Neuronal stem cell (in vitro differentiated cells): Measurements from ENCODE around the gene SUCLG2.
A peak's percentile ranks its signal among the peaks of the same experiment; 100 is the strongest.

ENCODE experiments used
- DNase-seq: peaks from one replicate; pipeline ENCODE4 v3.0.0-alpha.2; 2013; ENCODE audit warnings: low spot score
- H2AFZ ChIP-seq: one replicate; pipeline ENCODE4 v1.6.1; 2013; ENCODE audit warnings: mild to moderate bottlenecking, low read length, inconsistent platforms
- H2AK5ac ChIP-seq: 2 replicates; pipeline ENCODE4 v1.6.1; 2013; ENCODE audit warnings: low read depth, mild to moderate bottlenecking, inconsistent platforms, low read length, moderate library complexity, mixed read lengths
- H2BK120ac ChIP-seq: 2 replicates; pipeline ENCODE4 v1.6.1; 2013; ENCODE audit warnings: low read depth, mild to moderate bottlenecking, inconsistent platforms, low read length, moderate library complexity, mixed read lengths
- H2BK12ac ChIP-seq: one replicate; pipeline ENCODE4 v1.6.1; 2013; ENCODE audit warnings: low read length, inconsistent platforms
- H2BK15ac ChIP-seq: 2 replicates; pipeline ENCODE4 v1.6.1; 2013; ENCODE audit warnings: mild to moderate bottlenecking, low read length, inconsistent platforms, mixed read lengths
- H2BK5ac ChIP-seq: one replicate; pipeline ENCODE4 v1.6.1; 2013; ENCODE audit warnings: inconsistent platforms, mild to moderate bottlenecking, low read length, moderate library complexity
- H3K14ac ChIP-seq: one replicate; pipeline ENCODE4 v1.6.1; 2013; ENCODE audit warnings: low read length, inconsistent platforms
- H3K18ac ChIP-seq: 2 replicates; pipeline ENCODE4 v1.6.1; 2013; ENCODE audit warnings: low read length, inconsistent platforms
- H3K23ac ChIP-seq: 2 replicates; pipeline ENCODE4 v1.6.1; 2013; ENCODE audit warnings: low read depth, mild to moderate bottlenecking, mixed read lengths, low read length, inconsistent platforms; ENCODE audit not compliant: poor library complexity
- H3K27ac ChIP-seq: replicated peaks from 3 replicates; pipeline ENCODE4 v1.5.1; 2013; ENCODE audit warnings: low read length, inconsistent platforms
- H3K27me3 ChIP-seq, 3 experiments: 2 replicates each; pipeline ENCODE4 v1.6.1; 2013; ENCODE audit warnings: low read length in 3 of 3, mild to moderate bottlenecking in 2 of 3, inconsistent platforms in 1 of 3, low read depth in 1 of 3, mixed read lengths in 1 of 3, moderate library complexity in 1 of 3; ENCODE audit not compliant: control insufficient read depth in 3 of 3, insufficient read depth in 3 of 3
- H3K36me3 ChIP-seq, 2 donors: replicated peaks in 1 of 2; 2 replicates each; pipeline ENCODE4 v1.6.1; 2013; ENCODE audit warnings: low read length in 2 of 2; ENCODE audit not compliant: control insufficient read depth in 2 of 2, insufficient read depth in 2 of 2
- H3K4ac ChIP-seq: 2 replicates; pipeline ENCODE4 v1.6.1; 2013; ENCODE audit warnings: inconsistent platforms, mild to moderate bottlenecking, low read length, moderate library complexity
- H3K4me1 ChIP-seq, 2 donors: 1 replicate in 1 of 2; 2 replicates in 1 of 2; pipeline ENCODE4 v1.6.1; 2013; ENCODE audit warnings: low read length in 2 of 2, low read depth in 1 of 2; ENCODE audit not compliant: control insufficient read depth in 2 of 2, insufficient read depth in 1 of 2
- H3K4me2 ChIP-seq: one replicate; pipeline ENCODE4 v1.6.1; 2013; ENCODE audit warnings: mild to moderate bottlenecking, low read length, inconsistent platforms; ENCODE audit not compliant: insufficient read depth, poor library complexity, severe bottlenecking
- H3K4me3 ChIP-seq, 2 donors: 2 replicates each; pipeline ENCODE4 v1.5.1; 2013; ENCODE audit warnings: low read length in 2 of 2, mild to moderate bottlenecking in 2 of 2, inconsistent platforms in 1 of 2, moderate library complexity in 1 of 2
- H3K79me1 ChIP-seq: one replicate; pipeline ENCODE4 v1.6.1; 2013; ENCODE audit warnings: low read depth, mild to moderate bottlenecking, inconsistent platforms, low read length, moderate library complexity
- H3K9ac ChIP-seq: one replicate; pipeline ENCODE4 v1.6.1; 2013; ENCODE audit warnings: mild to moderate bottlenecking, low read depth, low read length, inconsistent platforms; ENCODE audit not compliant: poor library complexity
- H3K9me3 ChIP-seq, 2 donors: replicated peaks in 1 of 2; 2 replicates each; pipeline versions ENCODE3 to v1.6.1; 2013; ENCODE audit warnings: low read length in 2 of 2, mild to moderate bottlenecking in 2 of 2, inconsistent platforms in 1 of 2, low read depth in 1 of 2, mixed read lengths in 1 of 2, moderate library complexity in 1 of 2; ENCODE audit not compliant: control insufficient read depth in 2 of 2, insufficient read depth in 1 of 2
- H4K8ac ChIP-seq: one replicate; pipeline ENCODE4 v1.6.1; 2013; ENCODE audit warnings: low read depth, mild to moderate bottlenecking, inconsistent platforms, low read length, moderate library complexity
- H4K91ac ChIP-seq: one replicate; pipeline ENCODE4 v1.6.1; 2013; ENCODE audit warnings: low read length, low read depth, mild to moderate bottlenecking, inconsistent platforms; ENCODE audit not compliant: poor library complexity
- WGBS, 2 donors: extraction: QIAGEN DNeasy Blood & Tissue Kit; methylation state at CpG; one replicate each; pipeline ENCODE4 v1.1.7; 2013; ENCODE audit warnings: missing lambda C conversion rate in 2 of 2, mixed read lengths in 1 of 2; ENCODE audit not compliant: insufficient read length in 2 of 2, insufficient replicate concordance in 1 of 2; ENCODE audit errors: extremely low coverage in 2 of 2; 5-methylcytosine and 5-hydroxymethylcytosine counted together

SUCLG2 gene

DNA sequence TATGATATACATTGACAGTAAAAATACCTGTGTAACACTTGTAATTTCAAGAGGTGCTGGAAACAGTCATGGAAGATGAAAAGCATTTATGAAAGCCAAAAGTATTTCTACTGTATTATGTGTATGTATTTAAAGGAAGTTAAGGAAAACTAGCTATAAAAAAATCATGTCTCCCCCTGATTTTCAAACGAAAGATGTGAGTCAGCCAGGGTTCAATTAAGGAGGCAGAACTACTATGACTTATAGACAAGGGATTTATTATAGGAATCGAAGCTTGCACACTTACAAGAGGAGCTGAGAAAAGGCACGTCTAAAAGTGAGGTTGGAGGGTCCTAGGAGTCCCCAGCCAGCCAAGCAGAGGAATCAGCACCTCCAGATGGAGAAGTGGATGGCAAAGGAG is 119.4 kb downstream of the SUCLG2 start:
- H2AK5ac ChIP-seq: no peak overlapping the region
- H2BK12ac ChIP-seq: no peak overlapping the region
- no peak overlapping the region for H2AFZ ChIP-seq
- H4K91ac ChIP-seq: no peak overlapping the region
- H2BK5ac ChIP-seq: no peak overlapping the region
- no peak overlapping the region for H3K14ac ChIP-seq
- DNase-seq: no peak
- H3K4me2 ChIP-seq: no peak overlapping the region
- no peak overlapping the region for H2BK15ac ChIP-seq
- no peak overlapping the region for H2BK120ac ChIP-seq
- no peak overlapping the region for H4K8ac ChIP-seq
- no peak overlapping the region for H3K18ac ChIP-seq
- WGBS, 2 donors: no CpG with 5 or more reads among the region's 3 CpGs
- no peak overlapping the region for H3K27ac ChIP-seq
- H3K4me1 ChIP-seq: peaks cover 0 to 3% of the 10 kb centered on the region in 2 donors
- H3K23ac ChIP-seq: no peak overlapping the region
- no peaks in the 10 kb centered on the region for H3K9me3 ChIP-seq
- H3K36me3 ChIP-seq: no peaks in the 10 kb centered on the region
- no peaks in the 10 kb centered on the region for H3K27me3 ChIP-seq
- H3K4ac ChIP-seq: no peak overlapping the region
- no peak overlapping the region for H3K4me3 ChIP-seq
- H3K9ac ChIP-seq: no peak overlapping the region
- H3K79me1 ChIP-seq: peaks cover 2% of the 10 kb centered on the region

GRCh38 chr3:67534594-67534993 is 119.8 kb downstream of the SUCLG2 start:
- peaks cover 2% of the 10 kb centered on the region for H3K79me1 ChIP-seq
- H3K4me1 ChIP-seq: peaks cover 0 to 3% of the 10 kb centered on the region in 2 donors
- H2AK5ac ChIP-seq: no peak overlapping the region
- no peak overlapping the region for H3K18ac ChIP-seq
- H4K91ac ChIP-seq: no peak overlapping the region
- H3K27me3 ChIP-seq: no peaks in the 10 kb centered on the region
- no peak overlapping the region for H2AFZ ChIP-seq
- H2BK120ac ChIP-seq: no peak overlapping the region
- no peak overlapping the region for H3K27ac ChIP-seq
- no peak for DNase-seq
- H3K4me3 ChIP-seq: no peak overlapping the region
- no peak overlapping the region for H2BK15ac ChIP-seq
- no peak overlapping the region for H3K4ac ChIP-seq
- H2BK12ac ChIP-seq: no peak overlapping the region
- no peaks in the 10 kb centered on the region for H3K36me3 ChIP-seq
- H3K9me3 ChIP-seq: no peaks in the 10 kb centered on the region
- H2BK5ac ChIP-seq: no peak overlapping the region
- no peak overlapping the region for H3K9ac ChIP-seq
- no peak overlapping the region for H3K14ac ChIP-seq
- no peak overlapping the region for H3K23ac ChIP-seq
- no peak overlapping the region for H3K4me2 ChIP-seq
- no peak overlapping the region for H4K8ac ChIP-seq

GRCh38 chr3:67531181-67532101 is 123.0 kb downstream of the SUCLG2 start:
- Histone ChIP-seq H3K4ac (no peak overlapping the region), H3K27me3 (no peaks in the 10 kb centered on the region), H3K4me3 (no peak overlapping the region), H3K18ac (no peak overlapping the region), H3K23ac (no peak overlapping the region), H2AFZ (no peak overlapping the region), H3K27ac (no peak overlapping the region), H2BK12ac (no peak overlapping the region), H3K36me3 (peaks cover 0 to 20% of the 10 kb centered on the region in 2 donors), H2BK120ac (no peak overlapping the region), H3K14ac (no peak overlapping the region), H4K8ac (no peak overlapping the region), H2BK15ac (no peak overlapping the region), H4K91ac (no peak overlapping the region), H3K9ac (no peak overlapping the region), H2AK5ac (no peak overlapping the region), H3K4me2 (no peak overlapping the region), H3K4me1 (peaks cover 0 to 3% of the 10 kb centered on the region in 2 donors), H3K79me1 (no peaks in the 10 kb centered on the region), H2BK5ac (no peak overlapping the region), H3K9me3 (peaks cover 0 to 4% of the 10 kb centered on the region in 2 donors)
- WGBS, 2 donors: no CpG with 5 or more reads among the region's 6 CpGs
- peak; percentile 29 for DNase-seq

DNA sequence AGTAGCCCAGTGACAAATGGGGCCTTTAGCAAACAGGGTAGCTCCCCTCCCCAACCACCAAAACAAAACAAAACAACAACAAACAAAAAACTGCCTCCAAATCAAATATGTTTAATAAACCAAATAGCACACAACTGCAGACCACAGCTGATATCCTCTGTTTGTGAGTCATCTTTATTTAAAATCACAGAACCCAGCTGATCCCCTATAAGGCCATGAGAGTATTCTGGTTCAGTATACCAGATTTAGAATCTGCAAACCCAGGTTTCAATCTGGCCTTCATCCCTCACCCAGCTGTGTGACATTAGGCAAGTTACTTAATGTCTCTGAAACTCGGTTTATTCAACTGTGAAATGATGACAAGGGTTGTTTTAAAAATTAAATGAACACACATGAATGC is 124.5 kb downstream of the SUCLG2 start:
- Histone ChIP-seq H3K27ac (no peak overlapping the region), H3K9ac (no peak overlapping the region), H3K27me3 (no peaks in the 10 kb centered on the region), H3K14ac (no peak overlapping the region), H3K4me2 (no peak overlapping the region), H3K23ac (no peak overlapping the region), H3K36me3 (peaks cover 0 to 26% of the 10 kb centered on the region in 2 donors), H3K79me1 (no peaks in the 10 kb centered on the region), H2AFZ (no peak overlapping the region), H2BK5ac (no peak overlapping the region), H2BK120ac (no peak overlapping the region), H4K91ac (no peak overlapping the region), H2BK15ac (no peak overlapping the region), H4K8ac (no peak overlapping the region), H3K4ac (no peak overlapping the region), H3K18ac (no peak overlapping the region), H3K9me3 (peaks cover 0 to 4% of the 10 kb centered on the region in 2 donors), H3K4me1 (peaks cover 0 to 3% of the 10 kb centered on the region in 2 donors), H2BK12ac (no peak overlapping the region), H3K4me3 (no peak overlapping the region), H2AK5ac (no peak overlapping the region)
- no peak for DNase-seq
- WGBS, 2 donors: no CpG with 5 or more reads among the region's 1 CpG
